GM23248 (cell line): ENCODE results near the gene TLE1. TPM values are rescaled to one million over a fixed set of nuclear protein-coding genes. Genes with fewer than 3 reads are reported as not detected.

Experiments used
- DNase-seq: peaks from one replicate; pipeline ENCODE4 v3.0.0-alpha.2; 2015
- H2AFZ ChIP-seq: fragments of 200-600 bp; sonication (generic); 2 replicates; pipeline ENCODE4 v1.6.1; 2016; ENCODE audit warnings: antibody characterized with exemption
- H3F3A ChIP-seq: fragments of 200-600 bp; sonication (generic); 2 replicates; pipeline ENCODE4 v1.6.1; 2016; ENCODE audit warnings: mild to moderate bottlenecking, antibody characterized with exemption, mixed run types; ENCODE audit not compliant: insufficient read depth
- H3K27ac ChIP-seq: fragments of 200-600 bp; sonication (generic); 2 replicates; pipeline ENCODE4 v1.5.1; 2016; ENCODE audit warnings: mild to moderate bottlenecking
- H3K27me3 ChIP-seq: fragments of 200-600 bp; sonication (generic); replicated peaks from 2 replicates; pipeline ENCODE4 v1.6.1; 2016; ENCODE audit warnings: mild to moderate bottlenecking; ENCODE audit not compliant: insufficient read depth
- H3K36me3 ChIP-seq: fragments of 200-600 bp; sonication (generic); 2 replicates; pipeline ENCODE4 v1.6.1; 2016; ENCODE audit warnings: low read depth, mild to moderate bottlenecking
- H3K4me1 ChIP-seq: fragments of 200-600 bp; sonication (generic); 2 replicates; pipeline ENCODE4 v1.6.1; 2016; ENCODE audit warnings: mild to moderate bottlenecking; ENCODE audit not compliant: insufficient read depth
- H3K4me2 ChIP-seq: fragments of 200-600 bp; sonication (generic); one replicate; pipeline ENCODE4 v1.6.1; 2016; ENCODE audit warnings: mild to moderate bottlenecking; ENCODE audit not compliant: unreplicated experiment
- H3K4me3 ChIP-seq: fragments of 200-600 bp; sonication (generic); 2 replicates; pipeline ENCODE4 v1.5.1; 2016; ENCODE audit warnings: mild to moderate bottlenecking
- H3K79me2 ChIP-seq: fragments of 200-600 bp; sonication (generic); 2 replicates; pipeline ENCODE4 v1.6.1; 2016; ENCODE audit warnings: mild to moderate bottlenecking; ENCODE audit not compliant: insufficient read depth
- H3K9ac ChIP-seq: fragments of 200-600 bp; sonication (generic); 2 replicates; pipeline ENCODE4 v1.6.1; 2016; ENCODE audit warnings: mild to moderate bottlenecking
- H3K9me2 ChIP-seq: fragments of 200-600 bp; sonication (generic); 2 replicates; pipeline ENCODE4 v1.6.1; 2016; ENCODE audit warnings: mixed run types, mild to moderate bottlenecking, moderate library complexity; ENCODE audit not compliant: insufficient read depth
- H3K9me3 ChIP-seq: fragments of 200-600 bp; sonication (generic); one replicate; pipeline ENCODE4 v1.6.1; 2017; ENCODE audit warnings: low read depth
- H4K20me1 ChIP-seq: fragments of 200-600 bp; sonication (generic); 2 replicates; pipeline ENCODE4 v1.6.0; 2016; ENCODE audit not compliant: insufficient read depth
- EZH2 ChIP-seq: fragments of 200-600 bp; sonication (generic); IDR thresholded peaks from 2 replicates; pipeline ENCODE4 v1.6.1; 2018; ENCODE audit warnings: antibody characterized with exemption, mild to moderate bottlenecking; ENCODE audit not compliant: insufficient read depth, poor library complexity, severe bottlenecking
- EZH2phosphoT487 ChIP-seq: fragments of 200-600 bp; sonication (generic); IDR thresholded peaks from 2 replicates; pipeline ENCODE4 v1.6.1; 2018; ENCODE audit warnings: antibody characterized with exemption, moderate library complexity, mild to moderate bottlenecking, low read depth; ENCODE audit not compliant: insufficient read depth
- WGBS, 2 experiments: methylation state at CpG; one replicate each; pipeline ENCODE4 v1.1.6; 2015 to 2017; ENCODE audit warnings: low lambda C conversion rate in 2 of 2, low coverage in 1 of 2; ENCODE audit errors: missing lambda C conversion rate in 2 of 2; 5-methylcytosine and 5-hydroxymethylcytosine counted together
- in situ Hi-C: fragments of 300-500 bp; cut with MboI; formaldehyde crosslinking; loops from 2 replicates; pipeline ENCODE4 v1.15.0; 2020
- polyA plus RNA-seq: library from polyadenylated mRNA; unstranded; fragments of >200 nt; fragmentation: Nextera tagmentation; extraction: Ambion mirVana; gene quantifications from 2 replicates; pipeline ENCODE4 v1.2.1, GENCODE V29; 2016
- total RNA-seq: library from RNA; depleted of rRNA; stranded (reverse); fragments of >200 nt; shearing (Covaris generic); gene quantifications from 2 replicates; pipeline ENCODE4 v1.2.3, GENCODE V29; 2014

TLE1 gene
- total and polyA plus RNA-seq, 2 experiments from 2014 or later: 6.4 to 14.4 TPM

GRCh38 chr9:81558091-81558830 is 131.1 kb downstream of the TLE1 start:
- Histone ChIP-seq H3K79me2 (no peaks in the 10 kb centered on the region), H3K4me3 (no peak overlapping the region), H2AFZ (no peak overlapping the region), H3K4me1 (peaks cover 54% of the 10 kb centered on the region), H3K9ac (no peak overlapping the region), H4K20me1 (no peaks in the 10 kb centered on the region), H3K9me3 (no peaks in the 10 kb centered on the region), H3K4me2 (peak overlapping the region; percentile 44), H3F3A (peaks cover 34% of the 10 kb centered on the region; the same call in 1 of the 2 replicates), H3K9me2 (no peaks in the 10 kb centered on the region), H3K36me3 (no peaks in the 10 kb centered on the region), H3K27me3 (no peaks in the 10 kb centered on the region), H3K27ac (peak overlapping the region; percentile 36)
- DNase-seq: peak; percentile 76
- in situ Hi-C loops: no loop called here
- TF ChIP-seq EZH2phosphoT487 (no peak), EZH2 (no peak)
- WGBS, 2 experiments: 10 to 11% methylated on average over 6 of the region's 6 CpGs

GRCh38 chr9:81557452-81558090 is 131.8 kb downstream of the TLE1 start:
- H3K4me3 ChIP-seq: no peak overlapping the region
- no peaks in the 10 kb centered on the region for H3K36me3 ChIP-seq
- 26 to 40% methylated on average over 2 of the region's 2 CpGs for WGBS, 2 experiments
- no peaks in the 10 kb centered on the region for H3K9me3 ChIP-seq
- no peak overlapping the region for H2AFZ ChIP-seq
- peaks cover 34% of the 10 kb centered on the region; the same call in 1 of the 2 replicates for H3F3A ChIP-seq
- H3K27me3 ChIP-seq: no peaks in the 10 kb centered on the region
- TF ChIP-seq EZH2phosphoT487 (no peak), EZH2 (no peak)
- H3K79me2 ChIP-seq: no peaks in the 10 kb centered on the region
- H3K9ac ChIP-seq: no peak overlapping the region
- H4K20me1 ChIP-seq: no peaks in the 10 kb centered on the region
- DNase-seq: peak; percentile 25
- H3K4me1 ChIP-seq: peaks cover 48% of the 10 kb centered on the region
- in situ Hi-C loops: no loop called here
- H3K9me2 ChIP-seq: no peaks in the 10 kb centered on the region
- H3K4me2 ChIP-seq: peak overlapping the region; percentile 41
- H3K27ac ChIP-seq: peak overlapping the region; percentile 36

GRCh38 chr9:81556923-81557322 is 132.4 kb downstream of the TLE1 start:
- peaks cover 34% of the 10 kb centered on the region; the same call in 1 of the 2 replicates for H3F3A ChIP-seq
- in situ Hi-C loops: no loop called here
- no peak overlapping the region for H3K4me2 ChIP-seq
- no peaks in the 10 kb centered on the region for H3K27me3 ChIP-seq
- no peaks in the 10 kb centered on the region for H4K20me1 ChIP-seq
- peaks cover 42% of the 10 kb centered on the region for H3K4me1 ChIP-seq
- 76 to 82% methylated on average over 2 of the region's 2 CpGs for WGBS, 2 experiments
- H3K9me3 ChIP-seq: no peaks in the 10 kb centered on the region
- H3K9ac ChIP-seq: no peak overlapping the region
- H3K4me3 ChIP-seq: no peak overlapping the region
- TF ChIP-seq EZH2 (no peak), EZH2phosphoT487 (no peak)
- no peak overlapping the region for H2AFZ ChIP-seq
- no peaks in the 10 kb centered on the region for H3K9me2 ChIP-seq
- no peak for DNase-seq
- no peaks in the 10 kb centered on the region for H3K79me2 ChIP-seq
- no peak overlapping the region for H3K27ac ChIP-seq
- no peaks in the 10 kb centered on the region for H3K36me3 ChIP-seq

GRCh38 chr9:81552581-81552991 is 136.8 kb downstream of the TLE1 start:
- Histone ChIP-seq H3K9ac (no peak overlapping the region), H2AFZ (no peak overlapping the region), H3K9me2 (no peaks in the 10 kb centered on the region), H4K20me1 (no peaks in the 10 kb centered on the region), H3K79me2 (no peaks in the 10 kb centered on the region), H3K4me1 (peaks cover 7% of the 10 kb centered on the region), H3K4me2 (no peak overlapping the region), H3K27ac (no peak overlapping the region), H3K27me3 (peaks cover under 1% of the 10 kb centered on the region; the same call in 1 of the 2 replicates), H3F3A (peaks cover 7% of the 10 kb centered on the region; the same call in 1 of the 2 replicates), H3K4me3 (no peak overlapping the region), H3K9me3 (no peaks in the 10 kb centered on the region), H3K36me3 (no peaks in the 10 kb centered on the region)
- no peak for DNase-seq
- in situ Hi-C loops: no loop called here
- TF ChIP-seq EZH2phosphoT487 (no peak), EZH2 (no peak)
- WGBS, 2 experiments: 67 to 69% methylated on average over 4 of the region's 4 CpGs
